NCI-H1436 treated with DMSO at 0.1 percent for 48 hours (cell line): ENCODE measurements around the gene SERINC2.

Source experiments
- DNase-seq: peaks from one replicate; lab custom pipeline; 2025; lab: John Stamatoyannopoulos, UW

The SERINC2 gene

DNA sequence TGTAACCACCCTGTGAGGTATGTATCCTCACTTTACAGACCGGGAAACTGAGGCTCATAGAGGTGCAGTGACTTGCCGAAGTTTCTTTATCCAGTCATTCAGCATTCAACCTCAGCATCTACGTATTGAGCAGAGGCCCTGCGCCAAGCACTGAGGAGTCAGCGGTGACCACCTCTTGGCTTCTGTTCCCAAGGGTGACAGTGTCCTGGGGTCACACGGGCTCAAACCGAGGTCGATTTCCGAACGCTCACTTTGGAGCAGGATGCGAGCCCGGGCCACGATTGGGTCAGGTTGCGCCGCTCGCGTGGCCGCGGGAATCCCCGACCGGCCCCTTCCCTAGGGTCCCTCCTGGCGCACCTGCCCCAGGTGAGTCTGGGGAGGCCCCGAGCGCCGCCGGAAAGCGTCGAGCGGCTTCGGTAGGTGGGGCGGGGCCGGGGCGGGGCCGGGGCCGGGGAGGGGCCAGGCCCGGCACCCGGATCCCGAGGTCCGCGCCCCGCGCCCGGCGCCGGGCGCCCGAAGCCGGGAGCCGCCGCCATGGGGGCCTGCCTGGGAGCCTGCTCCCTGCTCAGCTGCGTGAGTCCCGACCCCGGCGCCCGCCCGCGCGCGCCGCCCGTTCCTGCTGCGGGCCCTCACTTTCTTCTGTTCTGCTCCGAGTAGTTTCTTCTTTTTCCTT is at the start of gene SERINC2:
Gene SERINC2 (plus strand): TSS at position 482 of the 673 bp plus-strand sequence. CDS start 53 bp downstream, at position 535.
- DNase-seq: no peak

GRCh38 chr1:31364561-31365250 is 48.3 kb upstream of the SERINC2 start:
- DNase-seq: no peak

DNA sequence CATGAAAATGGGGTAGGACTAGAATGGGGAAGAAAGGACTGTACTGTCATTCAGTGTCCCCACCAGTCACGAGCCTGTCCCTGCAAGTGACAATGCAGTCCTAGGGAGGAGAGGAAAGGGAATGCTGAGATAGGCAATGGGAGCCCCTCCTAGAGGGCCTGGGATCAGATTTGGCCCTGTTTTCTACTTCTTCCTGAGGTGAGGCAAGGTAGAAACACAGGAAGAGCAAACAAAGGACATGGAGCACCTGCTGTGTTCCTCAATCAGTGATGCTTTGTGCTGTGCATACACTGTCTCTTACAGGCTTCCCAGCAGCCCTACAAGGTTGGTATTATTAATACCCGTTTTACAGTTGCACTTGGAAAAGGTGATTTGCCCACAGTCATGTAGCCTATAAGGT is 46.2 kb upstream of the SERINC2 start:
- no peak for DNase-seq

DNA sequence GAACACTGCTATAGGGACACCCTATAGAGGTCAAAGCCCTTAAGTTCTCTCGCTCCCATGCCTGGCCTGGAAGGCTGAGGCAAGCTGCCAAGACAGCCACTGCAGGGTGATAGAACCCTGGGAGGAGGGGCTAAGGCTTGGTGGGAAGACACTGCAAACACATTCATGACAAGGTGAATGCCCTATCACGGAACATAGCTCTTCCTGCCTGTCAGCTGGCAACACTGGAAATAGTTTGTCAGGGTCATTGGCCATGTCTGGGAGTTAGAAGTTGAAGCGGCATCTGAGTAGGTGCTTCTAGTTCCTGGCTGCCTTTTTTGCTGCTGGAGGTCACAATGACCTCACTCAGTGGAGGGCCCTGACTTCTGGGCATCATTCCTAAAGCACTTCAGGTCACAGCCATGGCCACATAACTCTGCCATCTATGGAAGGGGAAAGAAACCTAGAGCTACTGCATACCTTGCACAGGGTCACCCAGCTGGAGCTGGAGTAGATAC is 44.4 kb upstream of the SERINC2 start:
- no peak for DNase-seq

DNA sequence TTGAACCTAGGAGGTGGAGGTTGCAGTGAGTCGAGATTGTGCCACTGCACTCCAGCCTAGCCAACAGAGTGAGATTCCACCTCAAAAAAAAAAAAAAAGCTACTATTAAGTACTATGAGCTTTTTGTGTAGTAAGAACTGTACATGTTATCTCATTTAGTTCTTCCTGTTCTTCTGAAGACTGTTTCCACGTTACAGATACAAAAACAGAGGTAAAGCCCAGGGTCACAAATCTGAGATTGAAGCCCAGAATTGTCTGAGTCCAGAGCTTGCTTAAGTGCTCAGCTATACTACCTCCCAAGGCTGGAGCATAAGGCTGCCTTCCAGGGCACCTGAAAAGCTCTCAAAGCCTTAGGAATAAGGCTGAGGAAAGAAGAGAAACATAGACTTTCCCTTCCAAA is 43.0 kb upstream of the SERINC2 start:
- no peak for DNase-seq

- DNase-seq: no peak
Observed at GRCh38 chr1:31370565-31370964, 42.4 kb upstream of the SERINC2 start.

DNA sequence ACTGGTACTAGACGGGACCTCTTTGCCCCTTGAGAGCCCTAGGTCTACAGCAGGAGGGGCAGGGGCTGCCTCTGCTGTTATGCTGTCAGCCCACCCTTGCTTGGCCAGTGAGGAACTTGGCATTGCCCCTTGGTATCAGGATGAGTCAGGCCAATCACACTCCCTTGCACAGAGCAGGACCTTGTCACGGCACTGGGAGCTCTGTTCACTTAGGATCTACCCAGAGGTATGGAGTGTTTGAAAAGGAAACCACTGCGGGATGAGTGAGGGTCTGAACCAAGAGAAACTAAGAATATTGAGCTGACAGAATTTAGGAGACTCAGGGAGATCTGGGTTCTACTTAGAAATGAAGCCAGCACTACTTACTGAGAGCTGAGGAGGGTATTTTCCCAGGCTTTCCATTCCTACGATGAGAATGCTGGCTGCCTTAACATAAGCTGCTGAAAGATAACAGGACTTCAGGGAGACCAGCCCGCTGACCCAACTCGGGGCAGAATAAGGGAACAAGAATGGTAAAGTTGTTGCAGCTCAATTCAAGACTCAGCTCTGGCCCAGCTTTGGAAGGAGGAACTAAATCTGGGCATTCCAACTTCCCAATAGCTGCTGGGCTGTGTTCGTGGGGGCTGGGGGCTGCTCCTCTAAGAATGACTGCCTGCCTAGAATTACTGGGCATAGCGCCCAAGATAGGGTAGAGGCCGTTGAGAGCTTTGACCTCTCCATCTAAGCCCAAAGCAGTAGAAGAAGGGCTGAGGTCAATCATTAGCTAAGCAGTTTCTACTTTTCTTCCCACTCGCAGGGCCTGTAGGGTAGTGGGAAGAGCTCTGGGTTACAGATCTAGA is 41.7 kb upstream of the SERINC2 start:
- no peak for DNase-seq

- no peak for DNase-seq
Observed at GRCh38 chr1:31372051-31372450, 41.0 kb upstream of the SERINC2 start.

DNA sequence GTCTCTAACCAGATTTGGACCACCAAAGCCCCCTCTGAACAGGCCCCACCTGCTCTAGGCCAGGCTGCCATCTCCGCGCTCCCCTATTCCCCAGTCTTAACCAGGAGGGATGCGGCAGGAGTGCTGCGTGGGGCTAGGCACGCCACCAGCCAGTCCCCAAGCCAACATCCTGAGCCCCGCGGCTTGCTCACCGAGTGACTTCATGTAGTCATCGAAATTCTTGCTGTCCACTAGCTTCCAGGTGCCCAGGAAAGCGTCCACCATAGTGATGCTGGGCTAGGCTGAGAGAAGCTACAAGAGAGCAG is 40.3 kb upstream of the SERINC2 start:
- DNase-seq: no peak

GRCh38 chr1:31373056-31373896 is 39.7 kb upstream of the SERINC2 start, which contains the start of gene FABP3:
TSS of gene FABP3 (minus strand) at chr1:31373076. CDS start at chr1:31373014, 62 bp downstream.
- DNase-seq: no peak

DNA sequence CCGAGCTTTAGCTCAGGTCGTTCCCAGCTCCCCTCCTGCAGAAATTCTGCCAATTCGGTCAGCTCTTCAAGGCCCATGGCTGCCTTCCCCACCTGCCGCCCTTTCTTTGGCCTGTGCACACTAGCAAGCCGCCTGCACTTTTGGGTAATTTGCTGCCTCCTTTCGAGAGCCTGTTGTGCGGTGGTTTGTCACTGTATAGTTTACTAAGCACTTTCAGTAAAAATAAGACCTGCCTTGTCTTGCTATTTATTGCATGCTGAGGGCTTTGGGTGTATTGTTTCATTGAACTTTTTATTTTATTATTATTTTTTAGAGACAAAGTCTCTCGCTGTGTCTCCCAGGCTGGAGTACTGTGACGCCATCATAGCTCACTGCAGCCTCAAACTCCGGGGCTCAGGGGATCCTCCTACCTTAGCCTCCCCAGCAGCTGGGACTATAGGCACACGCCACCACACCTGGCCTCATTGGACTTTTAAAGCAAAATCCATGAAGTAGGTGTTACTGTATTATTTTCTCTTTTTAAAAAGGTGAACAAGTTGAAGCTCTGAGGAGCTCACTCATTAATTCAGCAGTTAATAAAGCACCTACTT is 39.0 kb upstream of the SERINC2 start:
- no peak for DNase-seq

- DNase-seq: no peak
Observed at GRCh38 chr1:31374511-31375196, 38.4 kb upstream of the SERINC2 start.

DNA sequence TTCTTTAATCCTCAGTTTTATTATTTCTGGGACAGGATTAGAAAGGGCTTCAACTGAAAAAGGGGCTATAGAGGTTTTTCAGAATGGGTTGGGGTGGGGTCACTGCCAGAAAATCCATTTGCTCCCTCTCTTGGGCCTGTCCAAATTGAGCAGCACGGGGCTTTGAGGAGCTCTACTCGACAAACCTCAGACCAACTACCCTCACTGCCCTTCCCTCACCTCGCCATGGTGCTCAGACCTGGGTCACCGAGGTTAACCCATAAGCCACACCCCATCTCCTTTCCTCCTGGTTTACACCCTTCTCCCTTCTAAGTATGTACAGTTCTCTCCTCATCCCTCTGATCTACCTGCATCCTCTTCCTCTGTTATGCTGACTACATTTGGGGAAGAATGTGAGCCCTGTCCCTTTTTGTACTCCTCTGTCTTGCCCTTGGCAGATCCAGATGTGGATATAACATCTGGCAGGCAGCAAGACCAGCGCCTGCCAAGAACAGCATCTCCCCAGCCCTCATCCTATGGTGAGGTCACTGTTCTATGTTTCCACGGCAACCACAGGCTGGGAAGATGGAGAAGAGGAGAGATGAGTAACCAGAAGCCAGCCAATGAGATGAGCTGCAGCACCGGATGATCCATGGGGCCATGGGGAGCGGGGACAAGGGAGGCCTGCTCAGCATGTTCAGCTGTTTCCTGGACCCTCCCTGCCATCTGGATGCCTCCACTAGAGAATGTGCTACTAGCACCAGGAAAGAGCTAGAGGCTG is 36.5 kb upstream of the SERINC2 start:
- DNase-seq: no peak

DNA sequence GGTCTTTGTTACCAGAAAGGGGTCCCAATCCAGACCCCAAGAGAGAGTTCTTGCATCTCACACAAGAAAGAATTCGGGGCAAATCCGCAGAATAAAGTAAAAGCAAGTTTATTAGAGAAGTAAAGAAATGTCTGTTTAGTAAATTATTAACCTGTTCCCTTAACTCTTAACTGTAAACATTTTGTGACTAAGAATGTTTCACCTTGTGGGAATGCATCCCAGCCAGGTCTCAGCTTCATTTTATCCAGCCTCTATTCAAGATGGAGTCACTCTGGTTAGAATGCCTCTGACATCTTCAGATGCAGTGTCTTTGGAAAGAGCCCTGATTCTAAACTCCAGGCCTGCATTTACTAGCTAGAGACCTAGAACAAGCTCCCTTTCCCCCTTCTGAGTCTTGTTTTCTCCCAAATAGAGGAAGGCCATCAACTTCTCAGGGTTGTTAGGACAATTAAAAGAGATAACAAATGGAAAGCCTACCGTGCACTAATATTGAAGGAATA is 35.6 kb upstream of the SERINC2 start:
- DNase-seq: no peak

- no peak for DNase-seq
Observed at GRCh38 chr1:31378001-31378400, 35.0 kb upstream of the SERINC2 start.

- no peak for DNase-seq
Observed at GRCh38 chr1:31380181-31380580, 32.8 kb upstream of the SERINC2 start.

GRCh38 chr1:31381394-31382294 is 31.4 kb upstream of the SERINC2 start:
- no peak for DNase-seq

GRCh38 chr1:31382379-31382989 is 30.5 kb upstream of the SERINC2 start:
- no peak for DNase-seq
